Sigmoid colon (tissue), 4 donors: ENCODE data around the gene MTR.

Experiments used
- EP300 ChIP-seq, 4 donors: sonication (generic); formaldehyde crosslinking; IDR thresholded peaks; one replicate each; pipeline ENCODE4 v1.6.1; 2017; ENCODE audit warnings: antibody characterized with exemption in 4 of 4
- POLR2AphosphoS5 ChIP-seq, 4 donors: sonication (generic); formaldehyde crosslinking; IDR thresholded peaks; one replicate each; pipeline ENCODE4 v1.6.1; 2017; ENCODE audit warnings: antibody characterized with exemption in 4 of 4
- TF ChIP-seq, protein P1 (sequence below), 4 experiments: fragments of 450-650 bp in 3 of 4; fragments of 200-600 bp in 1 of 4; IDR thresholded peaks; one replicate each; pipeline ENCODE4 v1.5.1; 2016 to 2019; ENCODE audit warnings: antibody characterized with exemption in 4 of 4, mild to moderate bottlenecking in 3 of 4, moderate library complexity in 2 of 4

DNA sequence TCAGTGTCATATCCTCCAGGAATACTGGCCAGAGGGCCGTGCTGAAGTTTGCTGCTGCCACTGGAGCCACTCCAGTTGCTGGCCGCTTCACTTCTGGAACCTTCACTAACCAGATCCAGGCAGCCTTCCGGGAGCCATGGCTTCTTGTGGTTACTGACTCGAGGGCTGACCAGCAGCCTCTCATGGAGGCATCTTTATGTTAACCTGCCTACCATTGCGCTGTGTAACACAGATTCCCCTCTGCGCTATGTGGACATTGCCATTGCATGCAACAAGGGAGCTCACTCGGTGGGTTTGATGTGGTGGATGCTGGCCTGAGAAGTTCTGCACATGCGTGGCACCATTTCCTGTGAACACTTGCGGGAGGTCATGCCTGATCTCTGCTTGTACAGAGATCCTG lies 24.8 kb downstream of the MTR start:
- no peak for TF ChIP-seq POLR2AphosphoS5 (IDR thresholded peaks at IDR 0.05)
- TF ChIP-seq, protein P1, sequence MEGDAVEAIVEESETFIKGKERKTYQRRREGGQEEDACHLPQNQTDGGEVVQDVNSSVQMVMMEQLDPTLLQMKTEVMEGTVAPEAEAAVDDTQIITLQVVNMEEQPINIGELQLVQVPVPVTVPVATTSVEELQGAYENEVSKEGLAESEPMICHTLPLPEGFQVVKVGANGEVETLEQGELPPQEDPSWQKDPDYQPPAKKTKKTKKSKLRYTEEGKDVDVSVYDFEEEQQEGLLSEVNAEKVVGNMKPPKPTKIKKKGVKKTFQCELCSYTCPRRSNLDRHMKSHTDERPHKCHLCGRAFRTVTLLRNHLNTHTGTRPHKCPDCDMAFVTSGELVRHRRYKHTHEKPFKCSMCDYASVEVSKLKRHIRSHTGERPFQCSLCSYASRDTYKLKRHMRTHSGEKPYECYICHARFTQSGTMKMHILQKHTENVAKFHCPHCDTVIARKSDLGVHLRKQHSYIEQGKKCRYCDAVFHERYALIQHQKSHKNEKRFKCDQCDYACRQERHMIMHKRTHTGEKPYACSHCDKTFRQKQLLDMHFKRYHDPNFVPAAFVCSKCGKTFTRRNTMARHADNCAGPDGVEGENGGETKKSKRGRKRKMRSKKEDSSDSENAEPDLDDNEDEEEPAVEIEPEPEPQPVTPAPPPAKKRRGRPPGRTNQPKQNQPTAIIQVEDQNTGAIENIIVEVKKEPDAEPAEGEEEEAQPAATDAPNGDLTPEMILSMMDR (IDR thresholded peaks at IDR 0.05) = no peak
- no peak for TF ChIP-seq EP300 (IDR thresholded peaks at IDR 0.05)
